Calu3 (cell line): ENCODE measurements around the gene PPP2CA. TPM values are rescaled to one million over a fixed set of nuclear protein-coding genes. Genes with fewer than 3 reads are reported as not detected.
"Not testable (repeated sequence)": the region's sequence is repeated elsewhere in the genome, so short reads cannot be mapped to it uniquely, and the experiment has no call there.

Experiments
- BruUV-seq: library from RNA; stranded (reverse); fragments of 400-500 nt; replicated peaks from 2 replicates; lab custom pipeline; 2021; lab: Mats Ljungman, UMichigan
- CTCF ChIA-PET: fragments of 300-600 bp; sonication (Branson Sonifier 250); formaldehyde crosslinking; loops from one replicate; lab custom pipeline; 2022; ENCODE audit warnings: antibody characterized with exemption; lab: Charles Lee
- DNase-seq: peaks from one replicate; pipeline ENCODE4 v3.0.0; 2022
- H3K27ac Mint-ChIP-seq: one replicate; pipeline ENCODE4 v1.8.0; 2022; ENCODE audit warnings: mixed read lengths; ENCODE audit not compliant: unreplicated experiment
- H3K27me3 Mint-ChIP-seq: one replicate; pipeline ENCODE4 v1.8.0; 2022; ENCODE audit warnings: mixed read lengths; ENCODE audit not compliant: unreplicated experiment
- H3K36me3 Mint-ChIP-seq: one replicate; pipeline ENCODE4 v1.8.0; 2022; ENCODE audit warnings: mild to moderate bottlenecking, moderate library complexity, mixed read lengths; ENCODE audit not compliant: insufficient read depth, unreplicated experiment
- H3K4me1 Mint-ChIP-seq: one replicate; pipeline ENCODE4 v1.8.0; 2022; ENCODE audit warnings: mild to moderate bottlenecking, low read depth, mixed read lengths; ENCODE audit not compliant: unreplicated experiment
- H3K4me3 Mint-ChIP-seq: one replicate; pipeline ENCODE4 v1.8.0; 2022; ENCODE audit warnings: mild to moderate bottlenecking, low read depth, moderate library complexity, mixed read lengths; ENCODE audit not compliant: unreplicated experiment
- H3K9me3 Mint-ChIP-seq: one replicate; pipeline ENCODE4 v1.8.0; 2022; ENCODE audit warnings: low read depth, mixed read lengths; ENCODE audit not compliant: unreplicated experiment
- CTCF ChIP-seq: fragments of 200-600 bp; IDR thresholded peaks from one replicate; pipeline ENCODE4 v1.8.0; 2022; ENCODE audit warnings: antibody characterized with exemption; ENCODE audit not compliant: unreplicated experiment
- intact Hi-C: fragments of 100-400 bp; cut with micrococcal nuclease; formaldehyde crosslinking; loops from one replicate; pipeline ENCODE4 v1.10.0; 2022; ENCODE audit not compliant: unreplicated experiment
- total RNA-seq: library from RNA; stranded (reverse); gene quantifications from 2 replicates; pipeline ENCODE4 v1.2.3, GENCODE V29; 2022

The PPP2CA gene
- total RNA-seq, 1 experiment from 2014 or later = 260 TPM

- no peak overlapping the region for H3K4me3 Mint-ChIP-seq
- TF ChIP-seq CTCF = no peak
- intact Hi-C loops = no loop called here
- no peaks in the 10 kb centered on the region for H3K27me3 Mint-ChIP-seq
- H3K4me1 Mint-ChIP-seq = peaks cover 44% of the 10 kb centered on the region
- no TSS peak for BruUV-seq
- no peak overlapping the region for H3K27ac Mint-ChIP-seq
- CTCF ChIA-PET = interaction anchor here (0.6 to 0.7 kb wide), 2 partner anchors 12 to 76 kb away, joined by 3 to 4 read pairs; no protein-coding TSS in a partner anchor
- no peaks in the 10 kb centered on the region for H3K9me3 Mint-ChIP-seq
- no peak for DNase-seq
- H3K36me3 Mint-ChIP-seq = peaks cover 7% of the 10 kb centered on the region
Observed at GRCh38 chr5:134258896-134259295, 33.0 kb upstream of the PPP2CA start.

- BruUV-seq = no TSS peak
- no peak for TF ChIP-seq CTCF
- H3K27me3 Mint-ChIP-seq = no peaks in the 10 kb centered on the region
- intact Hi-C loops = no loop called here
- H3K27ac Mint-ChIP-seq = no peak overlapping the region
- peaks cover under 1% of the 10 kb centered on the region for H3K36me3 Mint-ChIP-seq
- H3K4me3 Mint-ChIP-seq = no peak overlapping the region
- CTCF ChIA-PET = interaction anchor here (0.6 kb wide), 1 partner anchor 187 kb away, joined by 6 read pairs; no protein-coding TSS in a partner anchor
- H3K9me3 Mint-ChIP-seq = no peaks in the 10 kb centered on the region
- peaks cover 47% of the 10 kb centered on the region for H3K4me1 Mint-ChIP-seq
- no peak for DNase-seq
Observed at GRCh38 chr5:134257176-134257575, 31.3 kb upstream of the PPP2CA start.

GRCh38 chr5:134255418-134256150, 29.7 kb upstream of the PPP2CA start:
- no TSS peak for BruUV-seq
- CTCF ChIA-PET = interaction anchor here (1.3 kb wide), 1 partner anchor 10 kb away, joined by 3 read pairs; no protein-coding TSS in a partner anchor
- Mint-ChIP-seq H3K36me3 (no peaks in the 10 kb centered on the region), H3K4me3 (no peak overlapping the region), H3K27me3 (no peaks in the 10 kb centered on the region), H3K27ac (no peak overlapping the region), H3K4me1 (peaks cover 44% of the 10 kb centered on the region), H3K9me3 (no peaks in the 10 kb centered on the region)
- DNase-seq = no peak
- intact Hi-C loops = no loop called here
- no peak for TF ChIP-seq CTCF

- DNase-seq, intact Hi-C loops, H3K36me3 Mint-ChIP-seq, H3K4me3 Mint-ChIP-seq, H3K27me3 Mint-ChIP-seq, H3K9me3 Mint-ChIP-seq, BruUV-seq, H3K27ac Mint-ChIP-seq: not testable (repeated sequence)
- peaks cover 53% of the 10 kb centered on the region for H3K4me1 Mint-ChIP-seq
- CTCF ChIA-PET = interaction anchor here (0.6 kb wide), 1 partner anchor 457 kb away, joined by 4 read pairs; no protein-coding TSS in a partner anchor
Observed at GRCh38 chr5:134253368-134254153, 27.7 kb upstream of the PPP2CA start.
